ENCODE data around the gene HEXD.

The HEXD gene

GRCh38 chr17:82406131-82406671, 11.9 kb upstream of the HEXD start:
- POLR2A ChIA-PET: no interaction called here
- TF ChIP-seq ZNF2 (tag by site-specific recombination; IDR thresholded peaks at IDR 0.05) (no peak), SALL2 (tag by site-specific recombination; IDR thresholded peaks at IDR 0.05; ENCODE audit: borderline replicate concordance) (no peak), ZNF792 (tag by site-specific recombination; IDR thresholded peaks at IDR 0.05) (no peak), SCRT1 (tag by site-specific recombination; IDR thresholded peaks at IDR 0.05; ENCODE audit: borderline replicate concordance) (no peak), ZNF76 (tag by site-specific recombination; IDR thresholded peaks at IDR 0.05; ENCODE audit: borderline replicate concordance, low read depth) (no peak), ZNF548 (tag by site-specific recombination; IDR thresholded peaks at IDR 0.05) (no peak), ZNF114 (tag by site-specific recombination; IDR thresholded peaks at IDR 0.05) (no peak), ZNF747 (tag by site-specific recombination; IDR thresholded peaks at IDR 0.05) (no peak), ZSCAN5A (tag by site-specific recombination; IDR thresholded peaks at IDR 0.05) (no peak), MZF1 (tag by site-specific recombination; IDR thresholded peaks at IDR 0.05; ENCODE audit: borderline replicate concordance) (no peak), ZNF639 (tag by site-specific recombination; IDR thresholded peaks at IDR 0.05) (no peak), ZNF146 (tag by site-specific recombination; IDR thresholded peaks at IDR 0.05) (no peak)
- no peaks in the 10 kb centered on the region for H3K9me3 ChIP-seq (ENCODE audit: control insufficient read depth, insufficient read depth, low read depth, low read length)
- CTCF ChIA-PET: interaction anchor here (0.6 kb wide), 1 partner anchor 18 kb away, joined by 3 read pairs; no protein-coding TSS in a partner anchor
- H3K36me3 ChIP-seq (ENCODE audit: control insufficient read depth in 2 of 2, insufficient read depth in 1 of 2, low read length in 2 of 2): peaks cover 8 to 30% of the 10 kb centered on the region in 2 experiments; a peak in 2 of 3 replicates
- H3K27ac ChIP-seq (ENCODE audit: extremely low read depth, low read depth, low read length): no peak overlapping the region
- no peak overlapping the region for H3K4me3 ChIP-seq (ENCODE audit: low read depth, low read length)
- no peaks in the 10 kb centered on the region for H3K4me1 ChIP-seq (ENCODE audit: control insufficient read depth, insufficient read depth, low read length)

- H3K4me3 ChIP-seq (ENCODE audit: low read depth, low read length): no peak overlapping the region
- H3K27ac ChIP-seq (ENCODE audit: extremely low read depth, low read depth, low read length): no peak overlapping the region
- H3K4me1 ChIP-seq (ENCODE audit: control insufficient read depth, insufficient read depth, low read length): no peaks in the 10 kb centered on the region
- H3K9me3 ChIP-seq (ENCODE audit: control insufficient read depth, insufficient read depth, low read depth, low read length): no peaks in the 10 kb centered on the region
- peaks cover 3 to 23% of the 10 kb centered on the region in 2 experiments; a peak in 2 of 3 replicates for H3K36me3 ChIP-seq (ENCODE audit: control insufficient read depth in 2 of 2, insufficient read depth in 1 of 2, low read length in 2 of 2)
- CTCF ChIA-PET: interaction anchor here (0.7 to 1.0 kb wide), 2 partner anchors 18 to 211 kb away, joined by 3 to 6 read pairs; no protein-coding TSS in a partner anchor
- POLR2A ChIA-PET: no interaction called here
- no peak for TF ChIP-seq MEIS1 (CRISPR knock-in tag; IDR thresholded peaks at IDR 0.05; ENCODE audit: borderline replicate concordance)
- TF ChIP-seq ZIC2 (tag by site-specific recombination; IDR thresholded peaks at IDR 0.05): peak; percentile 22; the same call in 1 of the 2 replicates
- TF ChIP-seq ZNF248 (tag by site-specific recombination; IDR thresholded peaks at IDR 0.05): no peak
- no peak for TF ChIP-seq ZNF26 (tag by site-specific recombination; IDR thresholded peaks at IDR 0.05)
- TF ChIP-seq ZFHX2 (tag by site-specific recombination; conservative IDR thresholded peaks at IDR 0.05): peak; percentile 40
Measured at GRCh38 chr17:82407255-82407654, 10.9 kb upstream of the HEXD start.

- POLR2A ChIA-PET: no interaction called here
- CTCF ChIA-PET: no interaction called here
- Histone ChIP-seq H3K27ac (ENCODE audit: extremely low read depth, low read depth, low read length) (no peak overlapping the region), H3K36me3 (ENCODE audit: control insufficient read depth in 2 of 2, insufficient read depth in 1 of 2, low read length in 2 of 2) (peaks cover 0 to 23% of the 10 kb centered on the region in 2 experiments; a peak in 2 of 3 replicates), H3K4me1 (ENCODE audit: control insufficient read depth, insufficient read depth, low read length) (0 out of 2 replicates have a peak, but pooled peaks cover 6% of the 10 kb centered on the region), H3K4me3 (ENCODE audit: low read depth, low read length) (no peak overlapping the region), H3K9me3 (ENCODE audit: control insufficient read depth, insufficient read depth, low read depth, low read length) (no peaks in the 10 kb centered on the region)
- TF ChIP-seq ZBTB6 (tag by site-specific recombination; IDR thresholded peaks at IDR 0.05) (peak; percentile 82; the same call in 1 of the 2 replicates), BCL11A (tag by site-specific recombination; IDR thresholded peaks at IDR 0.05; ENCODE audit: low read depth) (no peak), GLIS2 (tag by site-specific recombination; IDR thresholded peaks at IDR 0.05) (peak; percentile 30; the same call in 1 of the 2 replicates), RBAK (tag by site-specific recombination; IDR thresholded peaks at IDR 0.05) (no peak), SP3 (tag by site-specific recombination; IDR thresholded peaks at IDR 0.05) (no peak), ZNF561 (tag by site-specific recombination; IDR thresholded peaks at IDR 0.05; ENCODE audit: borderline replicate concordance) (no peak), ZBTB17 (tag by site-specific recombination; IDR thresholded peaks at IDR 0.05) (no peak), ZIC2 (tag by site-specific recombination; IDR thresholded peaks at IDR 0.05) (peak; percentile 95), ZNF248 (tag by site-specific recombination; IDR thresholded peaks at IDR 0.05) (no peak), ZNF202 (tag by site-specific recombination; IDR thresholded peaks at IDR 0.05; ENCODE audit: borderline replicate concordance) (no peak), ZNF664 (tag by site-specific recombination; IDR thresholded peaks at IDR 0.05) (no peak), ZNF214 (tag by site-specific recombination; IDR thresholded peaks at IDR 0.05; ENCODE audit: borderline replicate concordance) (no peak)
Measured at GRCh38 chr17:82408288-82408937, 9.7 kb upstream of the HEXD start.
